ENCODE results near the gene PRKAG2.

GRCh38 chr7:151761231-151761630 is 115.7 kb downstream of the PRKAG2 start:
- TF ChIP-seq CTCF (IDR thresholded peaks at IDR 0.05) (no peak), POLR2A (IDR thresholded peaks at IDR 0.05) (no peak)
